SK-N-SH (cell line): ENCODE results near the gene CD300E.

Source experiments
- EP300 ChIP-seq, 2 experiments: IDR thresholded peaks; 2 replicates each; pipeline versions ENCODE4 v1.4.0 to v1.6.1; 2012; ENCODE audit warnings: borderline replicate concordance in 1 of 2, low read depth in 1 of 2, low read length in 1 of 2
- EZH2phosphoT487 ChIP-seq: fragments of 200-600 bp; sonication (generic); IDR thresholded peaks from 2 replicates; pipeline ENCODE4 v1.6.1; 2017; ENCODE audit warnings: low read depth, mixed run types, mild to moderate bottlenecking, antibody characterized with exemption, moderate library complexity, borderline replicate concordance
- FOXM1 ChIP-seq: IDR thresholded peaks from 2 replicates; pipeline ENCODE4 v1.4.0; 2012; ENCODE audit warnings: low read depth, mild to moderate bottlenecking
- MEF2A ChIP-seq: IDR thresholded peaks from 2 replicates; pipeline ENCODE4 v1.4.0; 2012; ENCODE audit warnings: low read depth, borderline replicate concordance
- NRF1 ChIP-seq: IDR thresholded peaks from 2 replicates; pipeline ENCODE4 v1.6.1; 2012; ENCODE audit warnings: low read depth, mild to moderate bottlenecking, low read length
- POLR2AphosphoS5 ChIP-seq: IDR thresholded peaks from 2 replicates; pipeline ENCODE4 v1.6.1; 2012; ENCODE audit warnings: low read depth, low read length
- SMC3 ChIP-seq: IDR thresholded peaks from 2 replicates; pipeline ENCODE4 v1.6.1; 2012; ENCODE audit warnings: low read depth, low read length, improper control_type of control experiment
- TAF1 ChIP-seq: IDR thresholded peaks from 2 replicates; pipeline ENCODE4 v1.6.1; 2012; ENCODE audit warnings: low read depth, mild to moderate bottlenecking, low read length, moderate library complexity, borderline replicate concordance
- TEAD4 ChIP-seq: IDR thresholded peaks from 2 replicates; pipeline ENCODE4 v1.4.0; 2012; ENCODE audit warnings: mild to moderate bottlenecking, borderline replicate concordance; ENCODE audit not compliant: insufficient read depth
- YY1 ChIP-seq: IDR thresholded peaks from 2 replicates; pipeline ENCODE4 v1.4.0; 2012; ENCODE audit warnings: low read depth, mild to moderate bottlenecking
- TF ChIP-seq, protein P1 (sequence below): fragments of 200-600 bp; sonication (generic); IDR thresholded peaks from 2 replicates; pipeline ENCODE4 v1.6.1; 2017; ENCODE audit warnings: antibody characterized with exemption, mild to moderate bottlenecking, moderate library complexity
- TF ChIP-seq, protein P2 (sequence below): IDR thresholded peaks from 2 replicates; pipeline ENCODE4 v1.4.0; 2012; ENCODE audit warnings: low read depth
- TF ChIP-seq, protein P3 (sequence below): IDR thresholded peaks from 2 replicates; pipeline ENCODE4 v1.4.0; 2012; ENCODE audit warnings: low read depth, borderline replicate concordance

DNA sequence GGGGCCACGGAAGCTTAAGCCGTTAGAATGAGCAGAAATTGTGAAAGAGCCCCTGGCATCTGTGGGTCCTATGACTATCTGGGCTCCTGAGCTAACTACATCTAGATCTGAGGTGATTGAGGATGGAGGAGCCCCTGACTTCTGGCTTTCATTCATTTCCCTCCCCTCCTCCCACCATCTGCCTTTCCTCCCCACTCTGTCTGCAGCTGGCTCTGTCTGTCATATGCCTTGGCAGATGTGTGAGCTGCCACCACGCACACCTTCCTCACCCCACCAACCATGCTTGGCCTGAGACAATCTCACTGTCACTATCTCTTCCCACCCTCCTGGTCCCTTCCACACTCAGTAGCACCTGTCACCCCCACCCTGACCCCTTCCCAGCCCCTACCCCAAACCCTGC lies 5.1 kb downstream of the CD300E start:
- TF ChIP-seq, protein P1, sequence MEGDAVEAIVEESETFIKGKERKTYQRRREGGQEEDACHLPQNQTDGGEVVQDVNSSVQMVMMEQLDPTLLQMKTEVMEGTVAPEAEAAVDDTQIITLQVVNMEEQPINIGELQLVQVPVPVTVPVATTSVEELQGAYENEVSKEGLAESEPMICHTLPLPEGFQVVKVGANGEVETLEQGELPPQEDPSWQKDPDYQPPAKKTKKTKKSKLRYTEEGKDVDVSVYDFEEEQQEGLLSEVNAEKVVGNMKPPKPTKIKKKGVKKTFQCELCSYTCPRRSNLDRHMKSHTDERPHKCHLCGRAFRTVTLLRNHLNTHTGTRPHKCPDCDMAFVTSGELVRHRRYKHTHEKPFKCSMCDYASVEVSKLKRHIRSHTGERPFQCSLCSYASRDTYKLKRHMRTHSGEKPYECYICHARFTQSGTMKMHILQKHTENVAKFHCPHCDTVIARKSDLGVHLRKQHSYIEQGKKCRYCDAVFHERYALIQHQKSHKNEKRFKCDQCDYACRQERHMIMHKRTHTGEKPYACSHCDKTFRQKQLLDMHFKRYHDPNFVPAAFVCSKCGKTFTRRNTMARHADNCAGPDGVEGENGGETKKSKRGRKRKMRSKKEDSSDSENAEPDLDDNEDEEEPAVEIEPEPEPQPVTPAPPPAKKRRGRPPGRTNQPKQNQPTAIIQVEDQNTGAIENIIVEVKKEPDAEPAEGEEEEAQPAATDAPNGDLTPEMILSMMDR = no peak
- TF ChIP-seq FOXM1 (no peak), MEF2A (no peak), SMC3 (no peak), EZH2phosphoT487 (no peak), POLR2AphosphoS5 (no peak), TAF1 (no peak), TEAD4 (no peak), YY1 (no peak), EP300 (IDR thresholded peaks at IDR 0.05; ENCODE audit: borderline replicate concordance in 1 of 2, low read depth in 1 of 2, low read length in 1 of 2) (no peak), NRF1 (no peak)
- TF ChIP-seq, protein P2, sequence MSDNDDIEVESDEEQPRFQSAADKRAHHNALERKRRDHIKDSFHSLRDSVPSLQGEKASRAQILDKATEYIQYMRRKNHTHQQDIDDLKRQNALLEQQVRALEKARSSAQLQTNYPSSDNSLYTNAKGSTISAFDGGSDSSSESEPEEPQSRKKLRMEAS = no peak
- TF ChIP-seq, protein P3, sequence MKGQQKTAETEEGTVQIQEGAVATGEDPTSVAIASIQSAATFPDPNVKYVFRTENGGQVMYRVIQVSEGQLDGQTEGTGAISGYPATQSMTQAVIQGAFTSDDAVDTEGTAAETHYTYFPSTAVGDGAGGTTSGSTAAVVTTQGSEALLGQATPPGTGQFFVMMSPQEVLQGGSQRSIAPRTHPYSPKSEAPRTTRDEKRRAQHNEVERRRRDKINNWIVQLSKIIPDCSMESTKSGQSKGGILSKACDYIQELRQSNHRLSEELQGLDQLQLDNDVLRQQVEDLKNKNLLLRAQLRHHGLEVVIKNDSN = no peak
